SK-N-MC (cell line): ENCODE results near the gene FAM25G.
"Not testable (repeated sequence)": the region's sequence is repeated elsewhere in the genome, so short reads cannot be mapped to it uniquely, and the experiment has no call there.

Source experiments
- DNase-seq: peaks from one replicate; pipeline ENCODE4 v3.0.0-alpha.2; 2011; ENCODE audit warnings: low read depth, low spot score
- H3K27ac ChIP-seq: fragments of 200-600 bp; sonication (generic); 2 replicates; pipeline ENCODE4 v1.5.1; 2016; ENCODE audit warnings: mixed run types
- H3K36me3 ChIP-seq: fragments of 200-600 bp; sonication (generic); 2 replicates; pipeline ENCODE4 v1.6.1; 2017; ENCODE audit warnings: antibody characterized with exemption, low read length, mixed read lengths; ENCODE audit not compliant: insufficient read depth
- H3K4me3 ChIP-seq: fragments of 200-600 bp; sonication (generic); 2 replicates; pipeline ENCODE4 v1.5.1; 2016
- H3K9ac ChIP-seq: fragments of 200-600 bp; sonication (generic); 2 replicates; pipeline ENCODE4 v1.8.0; 2017; ENCODE audit warnings: mixed run types, mixed read lengths; ENCODE audit not compliant: insufficient read length
- H3K9me3 ChIP-seq: fragments of 200-600 bp; sonication (generic); 2 replicates; pipeline ENCODE4 v1.6.1; 2017; ENCODE audit warnings: low read depth, mild to moderate bottlenecking, antibody characterized with exemption, low read length, moderate library complexity, mixed read lengths

The FAM25G gene

GRCh38 chr10:47475101-47475500, 16.4 kb downstream of the FAM25G start:
- H3K9me3 ChIP-seq, H3K36me3 ChIP-seq, H3K9ac ChIP-seq, DNase-seq, H3K4me3 ChIP-seq, H3K27ac ChIP-seq: not testable (repeated sequence)

- H3K9ac ChIP-seq, H3K4me3 ChIP-seq, DNase-seq, H3K9me3 ChIP-seq, H3K36me3 ChIP-seq, H3K27ac ChIP-seq: not testable (repeated sequence)
These were observed 18.0 kb downstream of the FAM25G start for GRCh38 chr10:47473516-47473915.

DNA sequence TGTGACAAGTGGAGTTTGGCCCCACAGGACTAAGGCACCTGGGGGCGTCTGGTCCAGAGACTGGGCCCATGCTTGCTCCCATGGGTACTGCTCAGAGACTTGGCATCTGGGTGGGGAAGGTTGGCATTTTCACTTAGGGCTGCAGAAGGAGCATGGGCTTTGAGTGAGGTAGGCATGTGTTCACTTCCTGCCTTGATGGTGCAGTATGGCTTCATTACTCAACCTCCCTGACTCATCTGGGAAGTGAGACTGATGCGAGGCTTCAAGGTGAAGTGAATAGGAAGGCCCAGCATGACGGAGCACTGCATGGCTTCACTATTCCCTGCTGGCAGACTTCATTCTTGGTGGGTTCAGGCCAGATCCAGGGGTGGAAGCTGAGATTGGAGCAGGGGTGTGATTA, 18.9 kb downstream of the FAM25G start:
- not testable (repeated sequence) for H3K4me3 ChIP-seq

DNA sequence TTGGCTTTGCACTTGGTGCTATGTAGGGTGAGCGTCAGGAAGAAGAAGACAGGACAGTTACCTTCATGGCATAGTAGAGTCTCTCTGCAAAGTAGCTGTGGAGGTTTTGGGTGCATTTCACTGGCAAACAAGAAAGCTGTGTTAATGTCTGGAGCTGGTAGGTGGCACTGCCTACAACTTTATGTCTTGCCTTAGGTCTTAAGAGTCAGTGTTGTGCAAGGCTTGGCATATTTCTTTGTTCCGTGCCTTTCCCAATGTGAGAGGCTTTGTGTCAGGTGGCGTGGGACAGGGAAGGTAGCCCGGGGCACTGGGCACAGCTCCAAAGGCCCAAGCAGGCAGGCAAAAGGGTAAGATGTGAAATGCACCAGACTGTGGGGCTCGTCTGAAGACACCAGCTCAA, 19.4 kb downstream of the FAM25G start:
- H3K9ac ChIP-seq, DNase-seq, H3K4me3 ChIP-seq, H3K9me3 ChIP-seq, H3K27ac ChIP-seq, H3K36me3 ChIP-seq: not testable (repeated sequence)

More for the DNA sequence above, 18.9 kb downstream of the FAM25G start:
- H3K27ac ChIP-seq, H3K9ac ChIP-seq, H3K9me3 ChIP-seq, DNase-seq, H3K36me3 ChIP-seq: not testable (repeated sequence)

GRCh38 chr10:47468731-47469528, 22.6 kb downstream of the FAM25G start:
- not testable (repeated sequence) for H3K9ac ChIP-seq, H3K4me3 ChIP-seq, H3K9me3 ChIP-seq, H3K27ac ChIP-seq, H3K36me3 ChIP-seq, DNase-seq

GRCh38 chr10:47467957-47468356, 23.5 kb downstream of the FAM25G start:
- not testable (repeated sequence) for H3K9ac ChIP-seq, H3K4me3 ChIP-seq, H3K27ac ChIP-seq, DNase-seq, H3K9me3 ChIP-seq, H3K36me3 ChIP-seq

DNA sequence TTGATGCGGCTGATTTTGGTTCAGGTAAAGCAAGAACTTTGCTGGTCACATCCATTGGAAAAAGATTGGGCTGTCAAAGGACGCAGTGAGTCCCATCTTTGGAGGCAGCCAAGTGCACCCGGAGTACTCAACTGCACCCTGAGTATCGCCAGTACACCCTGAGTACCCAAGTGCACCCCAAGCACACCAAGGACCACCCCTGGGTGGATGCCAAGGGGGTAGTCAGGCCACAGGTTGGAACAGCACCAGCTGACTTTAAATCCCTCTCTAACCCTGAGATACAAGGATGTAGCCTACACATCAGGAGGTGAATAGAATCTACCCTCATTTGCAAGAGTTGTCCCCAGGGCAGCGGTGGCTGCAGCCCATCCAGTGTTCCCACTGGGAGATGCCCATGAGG, 24.0 kb downstream of the FAM25G start:
- not testable (repeated sequence) for H3K9ac ChIP-seq, H3K9me3 ChIP-seq, DNase-seq, H3K36me3 ChIP-seq, H3K27ac ChIP-seq, H3K4me3 ChIP-seq

GRCh38 chr10:47465216-47465917, 26.1 kb downstream of the FAM25G start:
- H3K4me3 ChIP-seq, H3K36me3 ChIP-seq, H3K9ac ChIP-seq, H3K9me3 ChIP-seq, H3K27ac ChIP-seq, DNase-seq: not testable (repeated sequence)

DNA sequence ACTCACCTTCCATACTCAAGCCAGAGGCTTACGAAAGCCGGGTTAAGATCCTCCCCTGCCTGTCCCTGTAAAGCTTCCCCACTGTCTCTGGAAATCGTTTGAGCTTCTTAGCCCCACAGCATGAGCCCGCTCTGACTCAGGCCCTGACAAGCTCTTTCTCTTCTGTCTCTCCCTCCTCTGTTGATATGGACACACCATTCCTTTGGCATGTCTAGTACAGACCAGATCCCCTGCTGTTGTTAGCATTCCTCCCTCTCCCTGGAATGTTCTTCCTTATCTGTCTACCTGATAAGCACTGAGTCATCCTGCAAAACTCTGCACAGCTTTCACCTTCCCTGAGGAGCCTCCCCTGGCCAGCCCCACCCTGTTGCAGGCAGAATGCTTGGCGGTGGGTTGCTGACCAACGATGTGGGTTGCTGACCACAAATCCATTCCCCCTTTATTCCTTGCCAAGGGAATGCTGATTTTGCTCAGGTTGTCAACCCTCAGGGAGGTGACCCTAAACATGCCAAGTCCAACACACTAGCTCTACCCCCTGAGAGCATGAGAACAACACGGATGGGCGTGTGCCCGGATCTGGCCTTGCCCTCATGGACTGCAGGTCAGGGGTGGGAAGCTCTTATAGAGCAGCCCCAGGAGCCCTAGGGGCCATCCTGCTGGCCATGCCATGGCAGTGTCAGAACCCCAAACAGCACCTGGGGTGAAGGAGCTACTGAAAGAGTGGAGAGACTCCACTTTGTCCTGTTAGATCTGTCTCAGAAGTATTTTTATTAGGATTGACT, 28.7 kb downstream of the FAM25G start:
- not testable (repeated sequence) for H3K4me3 ChIP-seq, H3K9ac ChIP-seq, H3K27ac ChIP-seq, DNase-seq, H3K9me3 ChIP-seq, H3K36me3 ChIP-seq

DNA sequence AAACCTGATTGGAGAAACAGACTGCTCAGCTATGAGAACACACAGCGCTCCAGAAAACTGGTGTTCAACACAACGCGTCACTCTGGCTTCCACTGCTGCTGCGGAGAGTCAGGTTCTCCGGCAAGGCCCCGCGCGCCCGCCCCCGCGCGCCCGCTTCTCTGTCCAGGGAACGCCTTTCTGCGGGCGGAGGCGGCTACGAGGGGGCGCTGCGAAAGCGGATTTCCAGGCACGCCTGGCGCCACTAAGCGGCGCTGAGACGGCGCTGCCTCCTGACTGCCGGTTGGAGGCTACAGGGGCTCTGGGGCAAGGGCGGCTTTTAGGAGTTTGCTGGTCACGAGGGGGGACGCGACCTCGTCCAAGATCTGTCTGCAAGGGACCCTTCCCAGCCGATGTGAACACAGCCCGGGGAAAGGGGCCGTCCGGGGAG, 30.2 kb downstream of the FAM25G start:
- H3K9me3 ChIP-seq, H3K36me3 ChIP-seq, DNase-seq, H3K9ac ChIP-seq, H3K4me3 ChIP-seq, H3K27ac ChIP-seq: not testable (repeated sequence)
